Endometrium (tissue), 2 donors: Measurements from ENCODE around the gene ASH1L.
A peak's percentile ranks its signal among the peaks of the same experiment; 100 is the strongest.
"Not testable (repeated sequence)": the region's sequence is repeated elsewhere in the genome, so short reads cannot be mapped to it uniquely, and the experiment has no call there.

Experiments used
- FAIRE-seq: peaks from 2 replicates; lab custom pipeline; 2012; peaks lifted over from hg19 to GRCh38; lab: Jason Lieb, UNC
- donor health status: control.
- donor health status: control.

The ASH1L gene

DNA sequence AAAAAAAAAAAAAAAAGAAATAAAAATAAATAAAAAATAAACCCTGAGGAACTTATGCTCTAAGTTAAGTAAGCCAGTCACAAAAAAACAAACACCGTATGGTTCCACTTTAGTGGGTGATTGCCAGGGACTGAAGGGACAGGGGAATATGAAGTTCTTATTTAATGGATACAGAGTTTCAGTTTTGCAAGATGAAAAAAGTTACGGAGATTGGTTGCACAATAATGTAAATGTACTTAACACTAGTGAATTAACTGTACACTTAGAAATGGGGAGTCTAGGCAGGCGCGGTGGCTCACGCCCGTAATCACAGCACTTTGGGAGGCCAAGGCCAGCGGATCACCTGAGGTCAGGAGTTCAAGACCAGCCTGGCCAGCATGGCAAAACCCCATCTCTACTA is 111.4 kb downstream of the ASH1L start:
- no peak for FAIRE-seq

DNA sequence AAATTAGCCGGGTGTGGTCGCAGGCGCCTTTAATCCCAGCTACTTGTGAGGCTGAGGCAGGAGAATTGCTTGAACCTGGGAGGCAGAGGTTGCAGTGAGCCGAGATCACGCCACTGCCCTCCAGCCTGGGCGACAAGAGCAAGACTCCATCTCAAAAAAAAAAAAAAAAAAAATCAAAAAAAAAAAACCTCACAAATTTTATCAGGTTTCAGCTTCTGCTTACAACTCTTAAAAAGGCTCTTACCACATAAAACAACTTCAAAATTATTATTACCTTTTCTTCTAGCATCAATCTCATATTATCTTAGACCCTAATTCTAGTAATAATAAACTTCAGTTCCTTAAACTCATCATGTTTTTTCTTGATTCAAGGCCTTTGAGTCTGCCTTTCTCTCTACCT is 120.2 kb downstream of the ASH1L start:
- FAIRE-seq, result not testable (repeated sequence)

DNA sequence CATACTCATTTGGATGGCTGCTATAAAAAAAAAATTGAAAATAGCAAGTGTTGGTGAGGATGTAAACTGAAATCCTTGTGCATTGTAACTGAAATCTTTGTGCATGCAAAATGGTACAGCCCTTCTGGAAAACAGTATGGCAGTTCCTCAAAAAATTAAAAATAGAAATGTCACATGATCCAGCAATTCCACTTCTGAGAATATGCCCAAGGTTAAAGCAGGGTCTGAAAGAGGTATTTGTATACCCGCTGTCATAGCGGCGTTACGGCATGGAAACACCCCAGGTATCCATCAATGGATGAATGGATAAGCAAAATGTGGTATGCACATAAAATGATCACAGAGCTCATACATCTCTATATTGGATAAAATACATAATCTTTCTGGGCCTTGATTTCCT is 125.2 kb downstream of the ASH1L start:
- FAIRE-seq, result no peak

DNA sequence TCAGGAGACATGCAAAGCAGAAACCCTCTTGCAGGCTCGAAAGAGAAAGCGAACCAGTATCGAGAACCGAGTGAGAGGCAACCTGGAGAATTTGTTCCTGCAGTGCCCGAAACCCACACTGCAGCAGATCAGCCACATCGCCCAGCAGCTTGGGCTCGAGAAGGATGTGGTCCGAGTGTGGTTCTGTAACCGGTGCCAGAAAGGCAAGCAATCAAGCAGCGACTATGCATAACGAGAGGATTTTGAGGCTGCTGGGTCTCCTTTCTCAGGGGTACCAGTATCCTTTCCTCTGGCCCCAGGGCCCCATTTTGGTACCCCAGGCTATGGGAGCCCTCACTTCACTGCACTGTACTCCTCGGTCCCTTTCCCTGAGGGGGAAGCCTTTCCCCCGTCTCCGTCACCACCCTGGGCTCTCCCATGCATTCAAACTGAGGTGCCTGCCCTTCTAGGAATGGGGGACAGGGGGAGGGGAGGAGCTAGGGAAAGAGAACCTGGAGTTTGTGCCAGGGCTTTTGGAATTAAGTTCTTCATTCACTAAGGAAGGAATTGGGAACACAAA is 128.7 kb downstream of the ASH1L start:
- not testable (repeated sequence) for FAIRE-seq

DNA sequence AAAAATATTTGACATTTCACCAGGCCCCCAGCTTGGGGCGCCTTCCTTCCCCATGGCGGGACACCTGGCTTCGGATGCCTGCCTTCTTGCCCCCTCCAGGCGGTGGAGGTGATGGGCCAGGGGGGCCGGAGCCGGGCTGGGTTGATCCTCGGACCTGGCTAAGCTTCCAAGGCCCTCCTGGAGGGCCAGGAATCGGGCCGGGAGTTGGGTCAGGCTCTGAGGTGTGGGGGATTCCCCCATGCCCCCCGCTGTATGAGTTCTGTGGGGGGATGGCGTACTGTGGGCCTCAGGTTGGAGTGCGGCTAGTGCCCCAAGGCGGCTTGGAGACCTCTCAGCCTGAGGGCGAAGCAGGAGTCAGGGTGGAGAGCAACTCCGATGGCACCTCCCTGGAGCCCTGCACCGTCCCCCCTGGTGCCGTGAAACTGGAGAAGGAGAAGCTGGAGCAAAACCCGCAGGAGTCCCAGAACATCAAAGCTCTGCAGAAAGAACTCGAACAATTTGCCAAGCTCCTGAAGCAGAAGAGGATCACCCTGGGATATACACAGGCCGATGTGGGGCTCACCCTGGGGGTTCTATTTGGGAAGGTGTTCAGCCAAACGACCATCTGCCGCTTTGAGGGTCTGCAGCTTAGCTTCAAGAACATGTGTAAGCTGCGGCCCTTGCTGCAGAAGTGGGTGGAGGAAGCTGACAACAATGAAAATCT is 129.3 kb downstream of the ASH1L start:
- FAIRE-seq, result not testable (repeated sequence)

DNA sequence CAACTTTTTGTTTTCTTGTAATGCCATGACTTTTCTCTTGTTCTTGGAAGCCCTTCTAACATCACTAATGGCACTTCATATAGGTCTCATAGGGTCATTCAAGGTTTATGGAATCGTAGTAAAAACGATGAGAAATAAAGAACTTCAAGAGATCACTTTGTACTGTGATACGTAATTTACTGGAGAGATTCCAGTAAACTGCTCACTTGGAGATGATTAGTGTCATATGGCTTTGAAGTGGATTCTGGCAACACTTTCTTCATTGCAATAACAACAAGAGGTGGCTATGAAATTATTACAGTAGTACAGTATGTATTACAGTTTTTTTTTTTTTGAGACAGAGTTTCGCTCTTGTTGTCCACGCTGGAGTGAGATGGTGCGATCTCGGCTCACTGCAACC is 138.5 kb downstream of the ASH1L start:
- no peak for FAIRE-seq

DNA sequence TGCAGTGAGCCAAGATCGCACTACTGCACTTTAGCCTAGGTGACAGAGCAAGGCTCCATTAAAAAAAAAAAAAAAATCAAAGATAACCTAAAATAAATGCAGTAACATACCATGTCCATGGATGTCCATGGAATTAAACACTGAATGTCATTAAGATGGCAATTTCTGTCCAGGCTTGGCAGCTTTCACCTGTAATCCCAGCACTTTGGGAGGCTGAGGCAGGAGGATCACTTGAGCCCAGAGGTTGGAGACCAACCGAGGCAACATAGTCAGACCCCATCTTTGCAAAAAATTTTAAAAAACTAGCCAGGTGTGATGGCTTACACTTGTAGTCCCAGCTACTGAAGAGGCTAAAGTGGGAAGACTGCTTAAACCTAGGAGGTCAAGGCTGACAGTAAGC is 141.8 kb downstream of the ASH1L start:
- no peak for FAIRE-seq

DNA sequence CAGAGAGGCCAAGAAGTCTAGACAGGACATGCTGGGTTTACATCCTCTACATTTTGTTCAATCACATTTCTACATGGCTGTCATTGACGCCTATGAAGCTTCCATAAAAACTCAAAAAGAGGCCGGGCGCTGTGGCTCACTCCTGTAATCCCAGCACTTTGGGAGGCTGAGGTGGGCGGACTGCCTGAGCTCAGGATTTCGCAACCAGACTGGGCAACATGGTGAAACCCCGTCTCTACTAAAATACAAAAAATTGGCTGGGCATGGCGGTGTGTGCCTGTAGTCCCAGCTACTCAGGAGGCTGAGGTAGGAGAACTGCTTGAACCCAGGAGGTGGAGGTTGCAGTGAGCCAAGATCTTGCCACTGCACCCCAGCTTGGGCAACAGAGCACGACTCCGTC is 150.8 kb downstream of the ASH1L start:
- not testable (repeated sequence) for FAIRE-seq

DNA sequence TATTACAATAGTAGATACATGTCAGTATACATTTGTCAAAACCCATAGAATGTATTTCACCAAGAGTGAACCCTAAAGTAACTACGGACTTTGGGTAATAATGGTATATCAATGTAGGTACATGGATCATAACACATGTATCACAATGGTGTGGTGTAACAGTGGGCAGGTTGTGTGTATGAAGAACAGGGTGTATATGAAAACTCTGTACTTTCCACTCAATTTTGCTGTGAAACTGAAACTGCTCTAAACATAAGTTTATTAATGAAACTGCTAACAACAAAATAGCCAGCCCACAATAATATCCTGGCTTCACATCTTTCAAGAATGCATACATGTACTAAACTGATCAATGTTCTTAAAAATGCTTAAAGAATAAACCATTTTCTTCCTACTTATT is 151.7 kb downstream of the ASH1L start:
- no peak for FAIRE-seq

DNA sequence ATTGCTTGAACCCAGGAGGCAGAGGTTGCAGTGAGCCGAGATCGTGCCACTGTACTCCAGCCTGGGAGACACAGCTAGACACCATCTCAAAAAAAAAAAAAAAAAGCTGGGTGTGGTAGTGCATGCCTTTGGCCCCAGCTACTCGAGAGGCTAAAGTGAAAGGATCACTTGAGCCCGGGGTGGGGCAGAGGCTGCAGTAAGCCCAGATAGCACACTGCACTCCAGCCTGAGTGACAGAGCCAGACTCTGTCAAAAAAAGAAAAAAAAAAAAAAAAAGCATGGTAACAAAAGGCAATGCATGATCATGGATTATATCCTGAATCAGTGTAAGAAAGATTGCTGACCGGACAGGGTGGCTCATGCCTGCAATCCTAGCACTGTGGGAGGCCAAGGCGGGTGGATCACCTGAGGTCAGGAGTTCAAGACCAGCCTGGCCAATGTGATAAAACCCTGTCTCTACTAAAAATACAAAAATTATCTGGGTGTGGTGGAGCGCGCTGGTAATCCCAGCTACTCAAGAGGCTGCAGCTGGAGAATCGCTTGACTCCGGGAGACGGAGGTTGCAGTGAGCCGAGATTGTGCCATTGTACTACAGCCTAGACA is 165.6 kb downstream of the ASH1L start:
- FAIRE-seq, result no peak

DNA sequence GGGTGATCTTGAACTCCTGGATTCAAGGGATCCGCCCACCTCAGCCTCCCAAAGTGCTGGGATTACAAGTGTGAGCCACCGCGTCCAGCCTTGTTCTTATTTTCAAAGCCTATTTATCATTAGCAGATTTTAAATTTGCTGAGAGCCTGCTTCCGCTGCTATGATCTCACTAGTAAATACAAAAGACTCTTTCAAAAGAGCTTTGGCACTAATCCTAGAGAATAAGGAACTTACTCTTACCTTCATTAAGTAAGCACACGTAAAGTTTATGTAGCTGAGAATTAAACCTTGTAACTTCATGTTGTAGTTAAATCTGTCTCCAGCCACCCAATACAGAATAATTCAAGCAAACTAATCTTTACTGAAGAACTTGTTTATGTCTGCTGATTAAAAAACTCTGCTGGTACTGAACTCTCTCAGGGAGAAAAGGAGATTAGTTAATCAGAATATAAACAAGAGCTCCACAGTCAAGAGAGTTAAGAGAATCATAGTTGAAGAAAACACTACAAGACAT is 169.6 kb downstream of the ASH1L start:
- no peak for FAIRE-seq

DNA sequence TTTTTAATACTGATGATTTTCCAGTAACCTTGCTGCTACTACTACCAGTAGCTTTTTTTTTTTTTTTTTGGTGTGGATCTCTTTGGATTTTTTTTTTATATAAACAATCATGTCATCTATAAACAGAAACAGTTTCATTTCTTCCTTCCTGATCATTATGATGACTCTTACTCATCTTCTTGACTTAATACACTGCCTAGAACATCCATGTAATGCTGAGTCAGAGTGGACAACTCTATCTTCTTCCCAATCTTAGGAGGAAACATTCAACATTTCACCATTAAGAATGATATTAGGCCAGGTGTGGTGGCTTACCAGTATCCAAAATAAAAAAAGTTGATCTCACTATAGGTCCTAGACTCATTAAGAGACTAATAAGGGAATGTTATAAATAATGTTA is 172.8 kb downstream of the ASH1L start:
- FAIRE-seq, result no peak

DNA sequence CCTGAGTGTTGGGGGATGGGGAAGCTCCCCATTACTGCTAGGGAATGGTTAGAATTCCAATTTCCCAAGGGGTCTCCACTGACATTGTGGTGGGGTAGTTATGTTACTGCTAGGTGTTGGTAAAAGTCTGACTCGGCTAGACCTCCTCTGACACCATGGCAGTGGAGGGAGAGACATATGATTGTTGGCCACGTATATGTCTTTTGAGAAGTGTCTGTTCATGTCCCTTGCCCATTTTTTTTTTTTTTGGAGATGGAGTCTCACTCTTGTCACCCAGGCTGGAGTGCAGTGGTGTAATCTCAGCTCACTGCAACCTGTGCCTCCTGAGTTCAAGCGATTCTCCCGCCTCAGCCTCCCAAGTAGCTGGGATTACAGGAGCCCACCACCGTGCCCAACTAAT is 176.8 kb downstream of the ASH1L start:
- FAIRE-seq, result not testable (repeated sequence)

DNA sequence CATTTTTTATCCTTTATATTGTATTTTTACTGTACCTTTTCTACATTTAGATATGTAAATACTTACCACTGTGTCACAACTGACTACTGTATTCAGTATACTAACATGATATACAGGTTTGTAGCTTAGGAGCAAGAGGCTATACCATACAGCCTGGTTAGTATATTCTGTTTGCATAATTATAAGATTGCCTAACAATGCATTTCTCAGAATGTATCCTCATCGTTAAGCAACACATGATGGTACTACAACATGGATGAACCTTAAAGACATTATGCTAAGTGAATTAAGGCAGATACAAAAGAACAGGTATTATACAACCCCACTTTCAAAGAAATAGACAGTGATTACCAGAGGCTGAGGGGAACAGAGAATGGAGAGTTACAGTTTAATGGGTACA is 179.2 kb downstream of the ASH1L start:
- no peak for FAIRE-seq

DNA sequence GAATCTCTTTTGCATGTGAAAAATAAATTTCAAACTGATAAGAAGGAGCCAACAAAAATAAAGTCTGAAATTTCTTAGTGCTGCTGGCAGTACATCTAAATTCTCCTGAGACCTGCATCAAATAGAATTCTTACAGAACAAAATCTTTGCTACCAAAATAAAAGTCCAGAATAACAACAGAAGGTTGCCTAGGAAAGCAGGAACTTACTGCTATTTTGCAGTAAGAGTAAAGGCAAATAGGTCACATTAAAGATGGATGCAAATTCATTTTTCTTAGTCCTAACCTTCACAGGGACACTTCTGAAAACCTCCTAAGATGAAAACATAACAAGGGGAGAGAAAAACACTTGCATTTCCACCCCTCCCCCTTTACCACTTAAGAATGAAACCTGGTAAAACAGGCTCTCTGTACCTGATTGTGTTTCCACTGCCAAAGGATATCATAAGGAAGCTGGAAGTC is 182.9 kb downstream of the ASH1L start:
- peak; percentile 85 for FAIRE-seq

DNA sequence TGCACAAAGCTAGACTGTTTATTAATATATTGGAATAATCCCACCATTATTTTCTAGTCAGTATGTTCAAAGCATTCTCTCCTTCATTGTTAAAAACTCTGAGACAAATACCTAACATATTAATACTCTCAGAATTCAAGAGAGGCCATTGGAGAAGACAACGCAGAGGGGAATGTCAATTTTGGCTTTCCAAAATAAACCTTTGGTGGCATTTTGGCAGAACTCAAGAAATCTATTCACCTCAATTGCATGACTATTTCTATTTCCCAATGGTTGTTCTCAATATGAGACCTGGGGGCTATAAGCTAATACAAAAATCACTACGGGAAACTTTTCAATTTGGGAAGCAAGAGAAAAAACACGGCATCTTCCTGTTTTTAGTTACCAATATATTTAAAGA is 183.4 kb downstream of the ASH1L start:
- no peak for FAIRE-seq

DNA sequence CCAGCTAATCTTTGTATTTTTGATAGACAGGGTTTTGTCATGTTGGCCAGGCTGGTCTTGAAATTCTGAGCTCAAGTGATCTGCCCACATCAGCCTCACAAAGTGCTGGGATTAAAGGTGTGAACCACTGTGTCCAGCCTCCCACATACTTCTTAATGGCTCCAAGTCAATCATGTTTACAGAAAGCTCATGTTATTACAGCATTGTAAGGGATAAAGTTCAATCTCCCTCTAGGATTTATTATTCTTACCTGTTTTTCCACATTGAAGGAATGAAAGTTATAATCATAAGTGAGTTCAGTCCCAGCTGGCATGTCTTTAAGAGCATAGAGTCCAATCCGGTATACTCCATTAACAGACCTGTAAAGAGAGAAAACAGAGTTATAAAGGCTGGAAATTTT is 202.6 kb downstream of the ASH1L start:
- no peak for FAIRE-seq

DNA sequence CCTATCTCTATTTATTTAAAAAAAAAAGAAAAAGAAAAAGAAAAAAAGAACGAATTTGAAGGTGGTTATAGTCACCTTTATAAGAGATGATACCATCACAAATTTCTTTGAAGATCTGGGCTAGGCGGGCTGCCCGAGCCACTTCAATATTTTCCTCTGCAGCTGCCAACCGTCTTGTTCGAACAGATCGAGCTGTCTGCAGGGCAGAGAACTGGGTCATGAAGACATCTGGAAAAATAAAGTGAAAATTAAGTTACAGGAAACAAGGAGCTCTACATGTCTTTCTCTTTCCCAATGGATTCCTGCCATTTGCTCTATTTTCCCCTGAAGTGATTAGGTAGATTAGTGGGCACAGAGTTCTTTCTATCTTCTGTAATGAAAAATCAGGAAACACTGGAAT is 210.0 kb downstream of the ASH1L start:
- no peak for FAIRE-seq

DNA sequence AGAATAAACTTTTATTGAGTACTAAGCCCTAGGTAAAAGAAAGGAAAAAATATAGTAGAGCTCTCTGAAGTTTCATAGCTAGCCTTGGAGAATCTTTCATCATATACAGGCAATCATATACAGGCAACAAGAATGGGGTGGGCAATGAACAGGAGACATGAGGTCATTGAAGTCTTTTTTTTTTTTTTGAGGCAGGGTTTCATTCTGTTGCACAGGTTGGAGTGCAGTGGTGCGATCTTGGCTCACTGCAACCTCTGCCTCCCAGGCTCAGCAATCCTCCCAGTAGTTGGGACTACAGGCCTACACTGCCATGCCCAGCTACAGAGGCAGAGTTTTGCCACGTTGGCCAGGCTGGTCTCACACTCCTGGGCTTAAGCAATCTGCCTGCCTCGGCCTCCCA is 219.8 kb downstream of the ASH1L start:
- no peak for FAIRE-seq

DNA sequence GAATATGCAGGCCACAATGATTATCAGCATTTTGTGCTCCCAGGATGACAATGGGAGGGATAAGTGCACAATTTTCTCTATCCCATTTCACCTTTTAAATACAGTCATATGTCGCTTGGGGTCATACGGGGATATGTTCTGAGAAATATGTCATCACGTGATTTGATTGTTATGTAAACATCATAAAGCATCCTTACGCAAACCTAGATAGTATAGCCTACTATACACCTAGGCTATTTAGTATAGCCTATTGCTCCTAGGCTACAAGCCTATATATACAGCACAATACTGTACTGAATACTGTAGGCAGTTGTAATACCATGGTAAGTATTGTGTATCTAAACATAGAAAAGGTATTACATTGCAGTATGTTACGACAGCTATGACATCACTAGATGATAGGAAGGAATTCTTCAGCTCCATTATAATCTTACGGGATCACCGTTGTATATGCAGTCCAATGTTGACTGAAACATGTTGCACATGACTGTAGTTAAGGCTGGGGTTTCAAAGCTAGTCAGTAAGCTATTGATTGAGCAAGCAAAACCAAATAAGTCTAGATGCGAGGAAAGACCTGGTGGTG is 223.0 kb downstream of the ASH1L start:
- no peak for FAIRE-seq

DNA sequence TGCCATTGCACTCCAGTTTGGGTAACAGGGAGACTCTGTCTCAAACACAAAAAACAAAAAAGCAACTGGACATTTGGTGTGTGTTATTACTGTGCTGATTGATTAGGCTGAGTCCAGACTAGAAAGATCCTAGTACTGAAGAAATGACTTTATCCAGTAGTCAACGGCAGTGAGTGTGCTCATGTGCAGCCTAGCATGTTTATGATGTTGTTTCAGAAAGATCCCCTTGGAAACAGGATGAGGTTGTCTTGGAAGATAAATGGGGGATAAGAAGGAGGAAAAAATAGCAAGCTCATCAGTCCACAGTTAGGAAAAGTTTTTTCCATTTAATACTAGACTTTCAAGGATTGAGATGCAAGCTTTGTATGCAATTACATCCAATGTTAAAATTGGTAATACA is 227.6 kb downstream of the ASH1L start:
- no peak for FAIRE-seq

DNA sequence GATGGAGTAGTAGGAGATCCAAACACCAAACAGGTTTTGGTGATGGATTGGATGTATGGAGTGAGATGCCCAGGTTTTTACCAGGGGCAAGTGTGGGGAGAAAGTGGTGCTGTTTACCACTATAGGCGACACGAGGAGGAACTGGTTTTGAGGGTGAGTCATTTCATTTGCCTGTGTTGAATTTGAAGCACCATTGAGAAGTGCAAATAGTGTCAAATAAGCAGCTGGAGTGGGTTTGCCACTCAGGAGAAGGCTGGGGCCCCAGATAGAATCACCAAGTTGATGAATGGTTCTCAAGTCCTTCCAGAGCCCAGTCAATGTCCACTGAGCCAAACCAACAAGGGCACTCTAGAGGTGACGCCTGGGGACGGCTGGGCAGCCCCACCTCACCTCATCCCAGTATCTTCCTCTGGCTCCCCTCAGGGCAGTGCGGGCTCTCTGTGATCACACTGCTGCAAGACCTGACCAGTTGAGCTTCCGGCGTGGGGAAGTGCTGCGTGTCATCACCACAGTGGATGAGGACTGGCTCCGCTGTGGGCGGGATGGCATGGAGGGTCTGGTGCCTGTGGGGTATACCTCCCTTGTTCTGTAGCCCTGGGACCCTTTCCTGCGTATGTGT is 232.5 kb downstream of the ASH1L start:
- FAIRE-seq, result no peak

DNA sequence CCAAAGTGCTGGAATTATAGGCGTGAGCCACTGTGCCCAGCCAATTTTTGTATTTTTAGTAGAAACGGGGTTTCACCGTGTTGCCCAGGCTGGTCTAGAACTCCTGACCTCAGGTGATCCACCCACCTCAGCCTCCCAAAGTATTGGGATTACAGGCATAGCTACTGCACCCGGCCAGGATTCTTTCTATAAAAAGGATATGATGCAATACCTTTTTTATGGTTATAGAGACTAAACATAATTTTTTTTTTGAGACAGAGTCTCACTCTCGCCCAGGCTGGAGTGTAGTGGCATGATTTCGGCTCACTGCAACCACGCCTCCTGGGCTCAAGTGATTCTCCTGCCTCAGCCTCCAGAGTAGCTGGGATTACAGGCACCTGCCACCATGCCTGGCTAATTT is 233.7 kb downstream of the ASH1L start:
- FAIRE-seq, result not testable (repeated sequence)
